ENCODE results near the gene RALGAPA2. TPM values are rescaled to one million over a fixed set of nuclear protein-coding genes. Genes with fewer than 3 reads are reported as not detected.

Gene RALGAPA2
- polyA plus RNA-seq, 1 experiment: 2.2 TPM

DNA sequence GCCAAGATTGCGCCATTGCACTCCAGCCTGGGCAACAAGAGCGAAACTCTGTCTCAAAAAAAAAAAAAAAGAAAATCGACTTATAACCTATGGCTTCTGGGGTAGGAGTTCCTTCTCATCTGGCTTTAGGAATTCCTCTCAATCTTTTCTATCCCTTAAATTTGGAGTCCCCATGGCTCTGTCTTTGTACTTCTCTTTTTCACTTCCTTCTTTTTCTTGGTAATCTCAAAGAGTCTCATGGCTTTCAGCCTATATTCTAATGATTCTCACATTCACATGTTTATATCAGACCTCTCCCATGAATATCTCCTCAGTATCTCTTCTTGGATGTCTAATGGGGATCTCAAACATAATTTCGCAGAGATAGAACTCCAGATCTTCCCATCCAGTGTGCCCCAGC, 42.8 kb upstream of the RALGAPA2 start:
- Histone ChIP-seq H3K4me3 (ENCODE audit: low read depth, low read length) (no peak overlapping the region), H3K27me3 (ENCODE audit: control insufficient read depth, insufficient read depth, low read length) (no peaks in the 10 kb centered on the region), H3K27ac (ENCODE audit: low read depth, low read length) (no peak overlapping the region), H3K9me3 (ENCODE audit: control insufficient read depth, insufficient read depth, low read length) (no peaks in the 10 kb centered on the region)
- TF ChIP-seq, protein P1, sequence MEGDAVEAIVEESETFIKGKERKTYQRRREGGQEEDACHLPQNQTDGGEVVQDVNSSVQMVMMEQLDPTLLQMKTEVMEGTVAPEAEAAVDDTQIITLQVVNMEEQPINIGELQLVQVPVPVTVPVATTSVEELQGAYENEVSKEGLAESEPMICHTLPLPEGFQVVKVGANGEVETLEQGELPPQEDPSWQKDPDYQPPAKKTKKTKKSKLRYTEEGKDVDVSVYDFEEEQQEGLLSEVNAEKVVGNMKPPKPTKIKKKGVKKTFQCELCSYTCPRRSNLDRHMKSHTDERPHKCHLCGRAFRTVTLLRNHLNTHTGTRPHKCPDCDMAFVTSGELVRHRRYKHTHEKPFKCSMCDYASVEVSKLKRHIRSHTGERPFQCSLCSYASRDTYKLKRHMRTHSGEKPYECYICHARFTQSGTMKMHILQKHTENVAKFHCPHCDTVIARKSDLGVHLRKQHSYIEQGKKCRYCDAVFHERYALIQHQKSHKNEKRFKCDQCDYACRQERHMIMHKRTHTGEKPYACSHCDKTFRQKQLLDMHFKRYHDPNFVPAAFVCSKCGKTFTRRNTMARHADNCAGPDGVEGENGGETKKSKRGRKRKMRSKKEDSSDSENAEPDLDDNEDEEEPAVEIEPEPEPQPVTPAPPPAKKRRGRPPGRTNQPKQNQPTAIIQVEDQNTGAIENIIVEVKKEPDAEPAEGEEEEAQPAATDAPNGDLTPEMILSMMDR (IDR thresholded peaks at IDR 0.05; ENCODE audit: low read depth, low read length): no peak
- CTCF ChIA-PET: no interaction called here
- POLR2A ChIA-PET: no interaction called here
- DNase-seq (ENCODE audit: low read depth, low spot score): no peak

DNA sequence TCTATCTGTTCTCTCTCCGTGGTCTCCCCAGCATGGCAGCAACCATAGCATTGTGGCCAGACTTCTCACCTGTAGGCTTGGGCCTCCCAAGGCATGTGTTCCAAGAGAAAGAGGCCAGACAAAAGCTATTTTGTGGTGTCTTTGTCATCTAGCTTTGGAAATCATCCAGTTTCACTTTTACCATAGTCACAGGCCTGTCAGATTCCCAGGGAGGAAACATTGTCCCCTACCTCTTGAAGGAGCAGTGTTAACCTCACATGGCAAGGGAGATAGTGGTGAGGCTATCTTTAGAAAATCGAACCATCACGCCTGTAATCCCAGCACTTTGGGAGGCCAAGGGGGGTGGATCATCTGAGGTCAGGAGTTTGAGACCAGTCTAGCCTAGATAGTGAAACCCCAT, 42.3 kb upstream of the RALGAPA2 start:
- Histone ChIP-seq H3K27ac (ENCODE audit: low read depth, low read length) (no peak overlapping the region), H3K4me3 (ENCODE audit: low read depth, low read length) (no peak overlapping the region), H3K9me3 (ENCODE audit: control insufficient read depth, insufficient read depth, low read length) (no peaks in the 10 kb centered on the region), H3K27me3 (ENCODE audit: control insufficient read depth, insufficient read depth, low read length) (no peaks in the 10 kb centered on the region)
- TF ChIP-seq, protein P1 (IDR thresholded peaks at IDR 0.05; ENCODE audit: low read depth, low read length): no peak
- no peak for DNase-seq (ENCODE audit: low read depth, low spot score)
- ChIA-PET CTCF (no interaction called here), POLR2A (no interaction called here)

DNA sequence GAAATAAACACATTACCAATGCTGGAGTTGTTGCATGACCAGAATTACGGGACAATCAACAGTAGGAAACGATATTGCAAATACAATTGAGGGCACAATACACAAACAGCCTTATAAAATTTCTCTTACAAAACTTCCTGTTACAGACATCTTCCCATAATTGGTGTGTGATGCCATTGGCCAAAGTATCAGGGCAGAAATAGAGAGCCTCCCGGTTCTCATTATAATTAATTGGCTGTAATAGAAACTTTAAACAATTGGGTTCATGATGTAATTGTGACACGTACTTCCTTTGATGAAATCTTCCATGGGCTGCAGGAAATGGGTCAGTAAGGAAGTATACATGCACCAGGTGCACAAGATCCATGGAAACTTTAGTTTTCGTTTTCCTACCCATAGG, 40.3 kb upstream of the RALGAPA2 start:
- POLR2A ChIA-PET: no interaction called here
- no peaks in the 10 kb centered on the region for H3K9me3 ChIP-seq (ENCODE audit: control insufficient read depth, insufficient read depth, low read length)
- no peaks in the 10 kb centered on the region for H3K27me3 ChIP-seq (ENCODE audit: control insufficient read depth, insufficient read depth, low read length)
- CTCF ChIA-PET: no interaction called here
- no peak overlapping the region for H3K4me3 ChIP-seq (ENCODE audit: low read depth, low read length)
- TF ChIP-seq, protein P1 (IDR thresholded peaks at IDR 0.05; ENCODE audit: low read depth, low read length): no peak
- H3K27ac ChIP-seq (ENCODE audit: low read depth, low read length): no peak overlapping the region
- no peak for DNase-seq (ENCODE audit: low read depth, low spot score)

DNA sequence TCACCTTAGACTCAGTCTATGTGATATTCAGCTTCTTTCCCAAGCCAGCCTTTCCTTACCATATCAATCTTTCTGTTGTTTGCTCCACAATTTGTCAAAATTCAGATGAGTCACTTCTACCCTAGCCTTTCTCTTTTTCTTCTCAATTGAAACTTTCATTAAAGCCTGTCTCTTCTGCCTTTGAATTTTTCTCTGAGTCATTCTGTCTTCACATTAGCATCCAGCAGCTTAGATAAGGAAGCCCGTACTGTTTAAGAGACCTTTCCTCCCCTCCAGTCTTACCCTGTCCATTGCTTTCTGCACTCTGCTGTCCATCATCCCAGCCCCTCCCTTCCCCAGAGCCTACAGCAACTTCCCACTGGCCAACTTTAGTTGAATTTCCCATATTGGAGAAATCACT, 34.9 kb upstream of the RALGAPA2 start:
- DNase-seq (ENCODE audit: low read depth, low spot score): no peak
- TF ChIP-seq, protein P1 (IDR thresholded peaks at IDR 0.05; ENCODE audit: low read depth, low read length): no peak
- H3K27ac ChIP-seq (ENCODE audit: low read depth, low read length): no peak overlapping the region
- POLR2A ChIA-PET: no interaction called here
- CTCF ChIA-PET: no interaction called here
- H3K4me3 ChIP-seq (ENCODE audit: low read depth, low read length): no peak overlapping the region
- H3K9me3 ChIP-seq (ENCODE audit: control insufficient read depth, insufficient read depth, low read length): no peaks in the 10 kb centered on the region
- peaks cover 3% of the 10 kb centered on the region for H3K27me3 ChIP-seq (ENCODE audit: control insufficient read depth, insufficient read depth, low read length)

DNA sequence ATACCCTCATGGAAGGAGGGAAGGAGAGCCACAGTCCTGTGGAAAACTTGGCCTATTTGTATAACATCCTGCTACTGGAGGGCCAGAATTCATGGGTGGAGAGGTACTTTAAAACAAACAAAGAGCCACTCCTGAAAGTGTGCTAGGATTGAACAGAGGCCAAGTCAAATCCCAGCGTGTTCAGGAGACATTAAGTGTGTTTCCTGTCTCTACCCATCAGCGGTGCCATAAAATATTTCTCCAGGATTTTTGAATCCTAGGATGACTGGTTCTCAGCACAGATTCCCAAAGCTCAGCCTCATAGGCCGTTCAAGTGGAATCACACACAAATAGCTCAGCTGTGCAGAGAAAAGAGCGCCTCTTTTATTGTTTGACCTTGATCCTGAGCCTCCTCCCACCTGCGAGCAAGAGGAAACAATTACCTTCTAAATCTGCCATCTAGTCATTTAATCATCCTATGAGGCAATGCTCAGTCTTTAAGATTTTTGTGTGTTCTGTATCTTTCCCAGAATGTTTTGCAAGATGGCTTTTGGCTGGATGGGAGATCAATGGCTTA, 31.8 kb upstream of the RALGAPA2 start:
- POLR2A ChIA-PET: no interaction called here
- no peak for DNase-seq (ENCODE audit: low read depth, low spot score)
- H3K9me3 ChIP-seq (ENCODE audit: control insufficient read depth, insufficient read depth, low read length): no peaks in the 10 kb centered on the region
- TF ChIP-seq, protein P1 (IDR thresholded peaks at IDR 0.05; ENCODE audit: low read depth, low read length): no peak
- no peak overlapping the region for H3K27ac ChIP-seq (ENCODE audit: low read depth, low read length)
- CTCF ChIA-PET: no interaction called here
- H3K27me3 ChIP-seq (ENCODE audit: control insufficient read depth, insufficient read depth, low read length): peaks cover 3% of the 10 kb centered on the region
- no peak overlapping the region for H3K4me3 ChIP-seq (ENCODE audit: low read depth, low read length)
